ENCODE results near the gene TMEM178B. TPM values are rescaled to one million over a fixed set of nuclear protein-coding genes. Genes with fewer than 3 reads are reported as not detected.

Gene TMEM178B
- polyA plus RNA-seq, 1 donor from 2014 or later = 40.7 TPM

Small RNAs within 50 kb of the gene (small RNA-seq; reads per million reads assigned to genes)
- 0 reads per million in 3 experiments for gene AC006362.1
- gene RNU4-74P = 0 reads per million in 3 experiments

Other genes with a start within 250 kb of the TMEM178B start
- gene BRAF, start 149.1 kb upstream of the TMEM178B start, polyA plus RNA-seq = 28.6 and 31.7 TPM in 2 replicates
- 68.4 and 68.5 TPM in 2 replicates for gene MRPS33, start 59.1 kb upstream of the TMEM178B start, polyA plus RNA-seq

Measured in neural cell (in vitro differentiated cells).